Adipocyte (in vitro differentiated cells): ENCODE data around the gene ABHD1.
"Not testable (repeated sequence)": the region's sequence is repeated elsewhere in the genome, so short reads cannot be mapped to it uniquely, and the experiment has no call there.

Source experiments
- DNase-seq: peaks from one replicate; pipeline ENCODE4 v3.0.0-alpha.2; 2015; ENCODE audit warnings: low read depth
- H3K27me3 ChIP-seq: replicated peaks from 2 replicates; pipeline ENCODE4 v1.7.0; 2013; ENCODE audit warnings: mild to moderate bottlenecking, low read length, moderate library complexity; ENCODE audit not compliant: control insufficient read depth, insufficient read depth
- H3K36me3 ChIP-seq: 2 replicates; pipeline ENCODE4 v1.7.0; 2013; ENCODE audit warnings: low read length, mild to moderate bottlenecking, moderate library complexity; ENCODE audit not compliant: control insufficient read depth, insufficient read depth, severe bottlenecking
- H3K4me1 ChIP-seq: 2 replicates; pipeline ENCODE4 v1.7.0; 2013; ENCODE audit warnings: mild to moderate bottlenecking, low read length, moderate library complexity; ENCODE audit not compliant: control insufficient read depth, insufficient read depth
- H3K4me3 ChIP-seq: 2 replicates; pipeline ENCODE4 v1.7.0; 2013; ENCODE audit warnings: mild to moderate bottlenecking, low read length, moderate library complexity
- H3K9ac ChIP-seq: 2 replicates; pipeline ENCODE4 v1.7.0; 2013; ENCODE audit warnings: mild to moderate bottlenecking, low read length, moderate library complexity
- H3K9me3 ChIP-seq: 2 replicates; pipeline ENCODE4 v1.7.0; 2013; ENCODE audit warnings: mild to moderate bottlenecking, low read length, moderate library complexity; ENCODE audit not compliant: control insufficient read depth

The ABHD1 gene

GRCh38 chr2:27119330-27119670, 4.3 kb upstream of the ABHD1 start:
- H3K36me3 ChIP-seq, H3K27me3 ChIP-seq, DNase-seq, H3K9me3 ChIP-seq, H3K4me1 ChIP-seq: not testable (repeated sequence)
- peak overlapping the region; percentile 79 for H3K9ac ChIP-seq
- peak overlapping the region; percentile 78 for H3K4me3 ChIP-seq

DNA sequence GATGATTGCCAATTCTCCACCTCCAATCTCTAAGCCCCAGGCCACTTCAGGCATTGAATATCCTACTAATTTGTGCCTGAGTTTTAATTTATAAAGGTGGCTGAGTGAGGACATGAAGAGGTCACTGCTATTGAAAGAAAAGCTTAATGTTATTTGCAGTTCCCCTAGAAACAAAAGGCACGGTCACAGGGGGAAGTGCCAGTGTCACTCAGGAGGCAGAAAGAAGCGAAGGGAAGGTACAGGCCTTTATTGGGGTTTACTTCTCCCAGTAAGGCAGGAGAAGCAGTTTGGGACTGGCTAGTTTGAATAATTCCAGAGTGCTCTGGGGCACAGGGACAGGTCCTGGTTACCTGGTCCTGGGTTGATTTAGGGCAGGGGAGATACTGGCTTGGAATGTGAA, 1.7 kb upstream of the ABHD1 start:
- Histone ChIP-seq H3K9me3 (no peaks in the 10 kb centered on the region), H3K27me3 (peaks cover 10% of the 10 kb centered on the region), H3K36me3 (no peaks in the 10 kb centered on the region), H3K4me1 (peaks cover 17% of the 10 kb centered on the region), H3K4me3 (no peak overlapping the region), H3K9ac (no peak overlapping the region)
- no peak for DNase-seq

DNA sequence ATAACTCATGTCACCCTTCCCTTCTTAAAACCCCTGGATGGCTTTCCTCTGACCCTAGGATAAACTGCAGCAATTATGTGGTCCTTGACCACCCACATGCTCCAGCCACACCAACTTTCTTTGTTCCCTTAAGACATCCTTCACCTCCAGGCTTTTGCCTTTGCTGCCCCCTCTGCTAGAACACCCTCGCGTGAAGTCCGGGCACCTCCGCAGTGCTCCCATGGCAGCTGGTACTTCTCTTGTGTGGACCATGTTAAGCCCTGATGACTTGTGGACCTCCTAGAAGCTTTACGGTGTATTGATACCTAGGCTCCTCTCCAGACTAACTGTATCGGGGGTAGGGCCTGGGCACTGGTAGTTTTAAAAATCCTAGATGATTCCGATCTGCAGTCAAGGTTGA, 824 bp upstream of the ABHD1 start:
- no peaks in the 10 kb centered on the region for H3K36me3 ChIP-seq
- peak overlapping the region; percentile 80 for H3K4me3 ChIP-seq
- H3K4me1 ChIP-seq = peaks cover 17% of the 10 kb centered on the region
- H3K9me3 ChIP-seq = no peaks in the 10 kb centered on the region
- peaks cover 10% of the 10 kb centered on the region for H3K27me3 ChIP-seq
- DNase-seq = no peak
- no peak overlapping the region for H3K9ac ChIP-seq

DNA sequence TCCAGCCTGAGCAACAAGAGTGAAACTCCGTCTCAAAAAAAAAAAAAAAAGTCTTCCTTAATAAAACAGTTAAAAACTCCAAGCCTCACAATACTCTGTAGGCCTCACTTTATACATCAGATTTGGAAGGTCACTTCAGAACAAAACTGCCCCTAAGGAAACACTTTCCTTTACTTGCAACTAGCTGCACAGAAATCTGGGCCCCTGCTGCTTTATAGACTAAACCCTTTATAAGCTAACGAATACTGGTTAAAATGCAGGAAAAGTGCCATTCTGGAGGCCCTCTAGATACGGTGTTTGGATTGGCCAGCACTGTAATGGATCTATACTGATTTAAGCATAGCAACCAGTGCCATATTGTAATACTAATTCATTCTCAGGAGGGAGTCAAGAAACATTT, 1.5 kb downstream of the ABHD1 start:
- Histone ChIP-seq H3K4me1 (peaks cover 13% of the 10 kb centered on the region), H3K9ac (no peak overlapping the region), H3K9me3 (no peaks in the 10 kb centered on the region), H3K27me3 (peaks cover 7% of the 10 kb centered on the region), H3K36me3 (peaks cover 10% of the 10 kb centered on the region), H3K4me3 (no peak overlapping the region)
- no peak for DNase-seq

DNA sequence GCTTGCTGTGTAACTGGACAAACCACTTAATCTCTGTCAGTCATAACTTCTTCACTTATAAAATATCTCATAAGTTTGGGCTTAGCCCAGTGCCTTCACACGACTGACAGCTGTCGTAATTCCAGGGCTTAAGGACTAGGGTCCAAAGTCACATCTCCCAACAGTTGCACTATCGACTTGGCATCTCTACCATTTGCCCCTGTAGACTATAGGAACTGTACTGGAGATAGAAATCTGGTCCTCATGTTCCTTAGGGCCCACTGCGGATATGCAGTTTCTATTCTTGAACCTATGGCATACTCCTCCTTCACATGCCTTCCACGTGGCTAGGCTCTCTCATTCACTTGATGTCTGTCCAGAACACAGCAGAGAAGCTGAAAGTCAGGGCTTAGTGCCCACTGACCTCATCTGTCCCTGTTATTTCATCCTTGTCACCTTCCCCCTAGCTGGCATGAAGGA, 2.7 kb downstream of the ABHD1 start:
- H3K9ac ChIP-seq = peak overlapping the region; percentile 6

GRCh38 chr2:27127883-27128667, 4.5 kb downstream of the ABHD1 start:
- Histone ChIP-seq H3K27me3 (no peaks in the 10 kb centered on the region), H3K4me1 (peaks cover 31% of the 10 kb centered on the region), H3K4me3 (no peak overlapping the region), H3K36me3 (peaks cover 40% of the 10 kb centered on the region), H3K9me3 (no peaks in the 10 kb centered on the region), H3K9ac (no peak overlapping the region)
- no peak for DNase-seq

More for the DNA sequence above, 2.7 kb downstream of the ABHD1 start:
- peaks cover 14% of the 10 kb centered on the region for H3K4me1 ChIP-seq
- H3K36me3 ChIP-seq = peaks cover 22% of the 10 kb centered on the region
- no peak for DNase-seq
- H3K9me3 ChIP-seq = no peaks in the 10 kb centered on the region
- H3K4me3 ChIP-seq = no peak overlapping the region
- H3K27me3 ChIP-seq = peaks cover 7% of the 10 kb centered on the region

- Histone ChIP-seq H3K9me3 (no peaks in the 10 kb centered on the region), H3K27me3 (no peaks in the 10 kb centered on the region), H3K9ac (peak overlapping the region; percentile 5), H3K4me3 (no peak overlapping the region), H3K36me3 (peaks cover 41% of the 10 kb centered on the region), H3K4me1 (peaks cover 33% of the 10 kb centered on the region)
- DNase-seq = no peak
Measured at GRCh38 chr2:27128668-27129571, 5.3 kb downstream of the ABHD1 start.

DNA sequence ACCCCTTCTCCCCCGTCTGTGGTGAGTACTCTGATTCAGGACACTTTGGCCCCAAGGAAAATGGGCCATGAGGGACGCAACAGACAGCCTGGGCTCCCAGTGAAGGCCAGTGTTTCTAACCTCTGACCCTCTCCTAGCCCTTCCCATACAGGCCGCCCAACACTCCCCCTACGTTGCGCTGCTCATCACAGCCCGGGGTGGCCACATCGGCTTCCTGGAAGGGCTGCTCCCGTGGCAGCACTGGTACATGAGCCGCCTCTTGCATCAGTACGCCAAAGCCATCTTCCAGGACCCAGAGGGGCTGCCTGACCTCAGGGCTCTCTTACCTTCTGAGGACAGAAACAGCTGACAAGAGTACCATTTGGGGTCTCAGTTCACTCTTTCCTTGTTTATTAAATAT, 6.8 kb downstream of the ABHD1 start:
- Histone ChIP-seq H3K9me3 (no peaks in the 10 kb centered on the region), H3K9ac (no peak overlapping the region), H3K4me1 (peaks cover 33% of the 10 kb centered on the region), H3K27me3 (no peaks in the 10 kb centered on the region), H3K4me3 (no peak overlapping the region), H3K36me3 (peaks cover 41% of the 10 kb centered on the region)
- no peak for DNase-seq

- H3K4me3 ChIP-seq = peak overlapping the region; percentile 86
- peaks cover 25% of the 10 kb centered on the region for H3K4me1 ChIP-seq
- no peaks in the 10 kb centered on the region for H3K27me3 ChIP-seq
- peaks cover 41% of the 10 kb centered on the region for H3K36me3 ChIP-seq
- peak overlapping the region; percentile 99 for H3K9ac ChIP-seq
- DNase-seq = no peak
- no peaks in the 10 kb centered on the region for H3K9me3 ChIP-seq
Measured at GRCh38 chr2:27131429-27131828, 7.8 kb downstream of the ABHD1 start.

DNA sequence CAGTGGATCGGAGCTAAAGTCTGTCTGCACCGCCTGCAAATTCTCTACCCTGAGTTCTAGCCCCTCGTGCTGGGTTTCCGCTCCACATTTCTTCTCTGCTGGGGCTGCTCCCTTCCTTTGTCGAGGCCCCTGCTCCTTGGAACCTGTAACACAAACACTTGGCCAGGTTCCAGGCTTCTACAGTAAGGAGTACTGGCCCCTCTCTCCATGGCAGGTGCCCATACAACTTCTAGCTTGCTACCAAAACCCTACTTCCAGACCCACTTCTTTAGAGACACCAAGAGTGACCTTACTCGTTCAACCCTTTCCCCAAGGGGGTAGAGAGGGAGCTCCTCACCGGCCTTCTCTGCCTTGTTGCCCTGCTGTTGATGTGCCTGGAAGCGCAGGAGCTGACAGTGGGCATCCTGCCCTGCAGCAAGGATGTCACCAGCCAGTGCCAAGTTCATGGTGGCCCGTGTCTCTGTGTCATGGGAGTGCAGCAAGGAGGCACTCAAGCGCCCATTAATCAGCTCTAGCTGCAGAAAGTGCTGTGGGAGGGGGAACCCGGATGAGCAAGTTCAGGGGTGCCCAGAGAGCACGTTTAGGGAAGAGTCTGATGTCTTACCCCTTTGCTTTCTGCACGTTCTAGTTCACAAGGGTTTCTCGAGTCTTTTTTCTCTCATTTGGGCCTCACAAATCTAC, 9.7 kb downstream of the ABHD1 start:
- H3K4me3 ChIP-seq = peak overlapping the region; percentile 86
- peak overlapping the region; percentile 99 for H3K9ac ChIP-seq
- peaks cover 41% of the 10 kb centered on the region for H3K36me3 ChIP-seq
- no peaks in the 10 kb centered on the region for H3K9me3 ChIP-seq
- H3K27me3 ChIP-seq = no peaks in the 10 kb centered on the region
- peak; percentile 21 for DNase-seq
- H3K4me1 ChIP-seq = peaks cover 23% of the 10 kb centered on the region
